ENCODE measurements around the gene DPP6. TPM values are rescaled to one million over a fixed set of nuclear protein-coding genes. Genes with fewer than 3 reads are reported as not detected.
A peak's percentile ranks its signal among the peaks of the same experiment; 100 is the strongest.
"Not testable (repeated sequence)": the region's sequence is repeated elsewhere in the genome, so short reads cannot be mapped to it uniquely, and the experiment has no call there.

Gene DPP6
- total RNA-seq, 1 donor from 2014 or later = not detected

GRCh38 chr7:154907651-154908620, 855.7 kb downstream of the DPP6 start:
- no peak for DNase-seq (ENCODE audit: low read depth in 2 of 2)

GRCh38 chr7:154909241-154910105, 857.3 kb downstream of the DPP6 start:
- no peak for DNase-seq (ENCODE audit: low read depth in 2 of 2)

DNA sequence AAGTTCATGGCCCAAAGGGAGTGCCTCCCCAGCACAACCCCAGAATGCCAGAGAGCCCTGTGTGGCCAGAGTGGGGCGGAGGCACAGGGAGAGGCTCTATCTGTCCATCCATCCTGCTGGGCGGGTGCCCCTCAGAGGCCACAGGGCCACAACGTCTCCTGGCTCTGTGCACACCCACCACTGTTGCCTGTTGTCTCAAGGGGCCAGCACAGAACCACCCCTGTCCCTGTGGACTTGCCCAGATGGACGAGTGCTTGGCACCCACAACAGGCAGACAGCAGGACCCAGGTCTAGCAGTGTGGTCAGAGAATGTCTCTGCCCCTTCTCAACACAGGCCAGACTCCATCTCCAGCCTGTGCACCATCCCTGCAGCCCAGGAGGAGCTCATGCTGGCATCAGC, 857.9 kb downstream of the DPP6 start:
- no peak for DNase-seq (ENCODE audit: low read depth in 2 of 2)

- no peak for DNase-seq (ENCODE audit: low read depth in 2 of 2)
Measured at GRCh38 chr7:154910977-154911376, 858.8 kb downstream of the DPP6 start.

DNA sequence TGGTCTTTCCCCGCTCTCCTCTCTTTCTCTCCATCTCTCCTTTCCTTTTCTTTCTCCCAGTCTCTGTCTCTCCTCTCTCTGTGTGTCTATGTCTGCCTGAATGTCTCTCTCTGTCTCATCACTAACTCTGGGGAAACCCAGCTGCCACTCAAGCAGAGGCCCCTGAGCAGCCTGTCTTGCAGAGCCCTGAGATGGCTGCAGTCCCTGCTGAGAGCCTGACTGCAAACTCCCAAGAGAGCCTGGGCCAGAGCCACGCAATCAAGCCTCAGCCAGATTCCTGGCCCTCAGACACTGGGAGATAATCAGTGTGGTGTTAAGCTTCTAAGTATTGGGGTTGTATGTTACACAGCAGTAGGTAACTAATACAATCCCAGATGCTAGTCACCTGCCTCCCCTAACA, 859.2 kb downstream of the DPP6 start:
- no peak for DNase-seq (ENCODE audit: low read depth in 2 of 2)

GRCh38 chr7:154911862-154912455, 859.8 kb downstream of the DPP6 start:
- no peak for DNase-seq (ENCODE audit: low read depth in 2 of 2)

GRCh38 chr7:154912871-154913637, 860.9 kb downstream of the DPP6 start:
- DNase-seq (ENCODE audit: low read depth in 2 of 2) = no peak

DNA sequence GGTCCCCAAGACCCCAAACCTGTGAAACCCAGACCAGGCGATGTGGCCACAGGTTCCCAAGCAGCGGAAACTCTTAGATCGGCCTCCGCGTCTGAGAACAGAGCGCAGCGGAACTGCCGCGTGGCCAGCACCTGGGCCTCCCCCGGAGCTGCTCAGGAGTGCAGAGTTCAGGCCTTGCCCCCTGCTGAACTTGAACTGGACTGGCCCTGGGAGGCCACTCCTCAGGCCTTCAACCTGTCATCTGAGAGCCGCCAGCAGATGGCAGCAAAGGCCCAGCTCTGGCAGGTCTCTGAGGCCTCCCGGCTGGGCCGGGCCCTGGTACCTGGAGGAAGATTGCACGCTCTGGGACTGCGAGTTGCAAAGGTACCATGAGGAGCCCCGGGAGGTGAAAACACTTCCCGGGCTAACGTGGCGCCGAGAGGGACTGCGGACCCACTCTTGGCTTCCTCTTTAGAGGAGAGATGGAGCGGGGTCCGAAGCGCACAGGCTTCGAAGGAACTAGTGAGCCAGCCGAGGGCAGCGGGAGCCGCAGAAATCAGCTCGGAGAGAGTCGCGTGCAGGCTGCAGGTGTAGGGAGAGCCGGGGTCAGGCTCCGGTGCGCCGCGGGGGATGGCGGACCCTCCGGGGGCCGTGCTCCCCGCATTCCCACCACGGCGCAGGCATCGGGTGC, 861.6 kb downstream of the DPP6 start:
- peak; percentile 68 to 76 for DNase-seq (ENCODE audit: low read depth in 2 of 2)

- no peak for DNase-seq (ENCODE audit: low read depth in 2 of 2)
Measured at GRCh38 chr7:154914308-154914995, 862.3 kb downstream of the DPP6 start.

DNA sequence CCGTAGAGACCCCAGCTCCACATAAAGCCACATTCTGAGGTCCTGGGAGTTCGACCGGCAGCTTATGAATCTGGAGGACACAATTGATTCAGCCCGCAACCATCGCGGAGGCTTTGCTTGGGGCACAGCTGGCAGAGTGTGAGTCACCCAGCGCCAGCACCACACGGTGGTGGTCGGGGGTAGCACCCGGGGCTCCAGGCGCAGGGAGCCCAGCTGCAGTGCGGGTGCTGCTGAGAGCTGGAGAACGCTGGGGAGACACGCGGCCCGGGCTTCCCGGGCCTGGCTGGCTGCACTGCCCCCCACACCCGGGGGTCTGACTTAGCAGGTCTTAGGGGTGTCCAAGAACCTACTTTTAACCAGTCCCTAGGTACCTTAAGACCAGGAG, 862.8 kb downstream of the DPP6 start:
- DNase-seq (ENCODE audit: low read depth in 2 of 2) = no peak

DNA sequence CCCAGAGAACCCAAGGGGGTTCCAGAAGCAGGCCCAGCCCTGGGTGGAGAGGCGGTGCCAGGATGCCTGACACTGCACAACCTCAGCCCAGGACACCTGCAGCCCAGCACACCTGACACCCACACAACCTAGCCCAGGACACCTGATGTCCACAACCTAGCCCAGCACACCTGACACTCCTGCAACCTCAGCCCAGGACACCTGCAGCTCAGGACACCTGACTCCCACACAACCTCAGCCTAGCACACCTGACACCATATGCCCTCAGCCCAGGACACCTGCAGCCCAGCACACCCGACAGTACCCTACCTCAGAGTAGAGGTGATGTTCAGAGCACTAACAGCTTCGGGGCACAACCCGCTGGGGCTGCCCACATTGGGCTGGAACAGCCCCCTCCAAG, 863.4 kb downstream of the DPP6 start:
- DNase-seq (ENCODE audit: low read depth in 2 of 2) = no peak

DNA sequence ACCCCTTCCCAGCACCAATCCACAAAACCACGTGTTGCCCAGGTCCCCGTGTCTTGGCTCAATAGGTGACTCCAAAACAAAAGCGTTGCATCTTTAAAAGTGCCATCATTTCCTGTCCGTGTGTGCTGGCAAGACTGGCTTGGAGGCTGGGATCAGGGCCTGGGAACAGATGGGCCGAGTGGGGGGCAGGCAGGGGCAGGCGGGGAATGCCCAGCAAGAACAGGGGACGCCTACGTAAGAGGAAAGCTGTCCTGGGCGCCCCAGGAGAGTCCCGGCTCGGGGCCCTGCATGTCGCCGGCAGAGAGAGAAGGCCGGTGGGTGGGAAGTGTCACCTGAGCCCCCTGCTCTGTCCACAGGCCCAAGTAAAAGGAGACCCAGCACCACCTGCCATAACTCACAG, 864.2 kb downstream of the DPP6 start:
- DNase-seq (ENCODE audit: low read depth in 2 of 2) = no peak

DNA sequence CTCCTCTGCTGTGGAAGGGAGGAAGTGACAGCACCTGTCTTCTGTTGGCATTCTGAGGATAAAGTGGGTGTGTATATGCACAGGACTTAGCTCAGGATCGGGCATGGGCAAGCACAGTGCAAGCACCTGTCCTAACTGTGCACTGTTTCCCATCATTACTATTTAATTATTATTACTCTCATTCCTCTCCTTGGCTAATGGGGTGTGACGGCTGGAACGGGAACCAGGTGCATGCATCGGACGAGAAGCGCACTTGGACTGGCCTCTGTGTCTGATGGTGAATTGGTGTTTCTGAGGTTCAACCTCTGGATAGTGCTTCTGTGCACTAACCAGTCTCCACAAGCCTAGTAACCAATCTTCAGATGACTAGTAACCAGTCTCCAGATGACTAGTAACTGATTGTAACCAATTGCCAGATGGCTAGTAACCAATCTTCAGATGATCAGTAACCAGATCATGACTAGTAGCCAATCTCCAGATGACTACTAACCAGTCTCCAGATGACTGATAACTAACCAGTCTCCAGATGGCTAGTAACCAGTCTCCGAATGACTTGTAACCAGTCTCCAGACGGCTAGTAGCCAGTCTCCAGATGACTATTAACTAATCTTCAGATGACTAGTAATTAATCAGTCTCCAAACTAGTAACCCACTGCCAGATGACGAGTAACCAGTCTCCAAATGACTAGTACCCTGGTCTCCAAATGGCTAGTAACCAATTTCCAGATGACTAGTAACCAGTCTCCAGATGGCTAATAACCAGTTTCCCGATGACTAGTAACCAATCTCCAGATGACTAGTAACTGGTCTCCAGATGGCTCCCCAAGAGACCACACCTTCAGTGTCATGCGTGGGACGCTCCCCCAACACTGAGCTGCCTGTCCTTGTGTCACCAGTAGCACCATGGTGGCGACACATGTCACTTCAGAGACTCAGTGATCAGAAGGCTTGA, 864.9 kb downstream of the DPP6 start:
- DNase-seq (ENCODE audit: low read depth in 2 of 2) = no peak

DNA sequence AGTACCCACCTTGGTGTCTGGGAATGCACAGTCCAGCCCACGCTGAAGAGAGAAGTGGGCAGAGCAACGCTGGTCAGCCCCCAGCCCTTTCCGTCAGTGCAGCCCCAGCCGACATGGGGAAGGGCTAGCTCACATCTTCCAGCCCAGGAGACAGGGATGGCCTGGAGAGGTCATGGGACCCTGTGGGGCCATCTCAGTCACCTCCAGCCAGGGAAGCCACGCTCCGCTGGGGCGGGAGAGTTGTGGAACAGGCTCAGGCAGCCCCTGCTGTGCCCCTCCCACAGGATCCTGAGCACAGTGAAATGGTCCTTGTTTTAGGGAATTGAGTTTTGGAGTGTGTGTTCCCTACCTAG, 865.6 kb downstream of the DPP6 start:
- DNase-seq (ENCODE audit: low read depth in 2 of 2) = no peak

GRCh38 chr7:154918266-154918665, 866.1 kb downstream of the DPP6 start:
- DNase-seq (ENCODE audit: low read depth in 2 of 2) = no peak

DNA sequence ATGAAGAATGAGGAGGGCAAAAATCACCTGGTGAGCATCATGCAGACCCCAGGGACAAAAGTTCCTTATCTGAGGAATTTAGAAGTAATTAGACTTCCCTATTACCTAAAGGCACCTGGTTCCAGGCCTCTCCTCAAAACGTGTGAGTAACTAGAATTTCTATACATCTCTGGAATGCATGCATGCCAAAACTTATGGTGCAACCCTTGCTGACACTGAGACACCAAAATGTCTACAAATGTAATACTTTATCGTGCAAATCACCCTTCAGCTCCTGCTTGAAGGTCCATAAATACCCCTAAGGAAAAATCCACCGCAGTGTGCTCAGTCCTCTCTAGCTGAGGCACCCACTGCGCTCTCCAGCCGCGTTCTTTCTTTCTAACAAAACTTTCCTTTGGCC, 866.5 kb downstream of the DPP6 start:
- no peak for DNase-seq (ENCODE audit: low read depth in 2 of 2)

DNA sequence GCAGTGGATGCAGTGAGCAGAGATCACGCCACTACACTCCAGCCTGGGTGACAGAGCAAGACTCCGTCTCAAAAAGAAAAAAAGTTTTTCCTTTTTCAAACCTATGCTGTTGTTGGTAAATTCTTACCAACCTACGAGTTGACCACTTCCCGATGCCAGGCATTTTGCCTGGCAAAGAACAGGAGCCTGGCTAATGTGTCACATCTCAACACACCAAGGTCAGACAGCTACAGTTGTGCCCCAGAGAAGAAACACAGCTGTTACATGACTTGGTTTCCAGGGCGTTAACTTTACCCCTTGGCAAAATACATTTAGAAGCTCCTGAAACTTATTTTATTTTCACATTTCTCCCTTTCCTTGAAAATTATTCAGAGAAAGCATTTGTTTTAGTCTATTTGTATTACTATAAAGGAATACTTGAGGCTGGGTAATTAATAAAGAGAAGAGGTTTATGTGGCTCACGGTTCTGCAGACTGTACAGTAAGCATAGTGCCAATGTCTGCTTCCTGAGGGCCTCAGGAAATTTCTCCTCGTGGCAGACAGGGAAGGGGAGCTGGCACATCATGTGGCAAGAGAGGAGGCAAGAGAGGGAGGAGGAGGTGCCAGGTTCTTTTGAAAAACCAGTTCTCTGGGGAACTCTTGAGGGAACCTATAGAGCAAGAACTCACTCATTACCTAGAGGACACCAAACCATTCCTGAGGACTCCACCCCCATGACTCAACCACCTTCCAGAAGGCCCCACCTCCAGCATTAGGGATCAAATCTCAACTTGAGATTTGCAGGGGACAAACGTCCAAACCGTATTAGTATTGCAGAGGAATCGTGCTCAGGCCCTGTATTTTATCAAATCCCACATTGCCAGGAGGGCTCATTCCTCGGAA, 867.4 kb downstream of the DPP6 start:
- no peak for DNase-seq (ENCODE audit: low read depth in 2 of 2)

DNA sequence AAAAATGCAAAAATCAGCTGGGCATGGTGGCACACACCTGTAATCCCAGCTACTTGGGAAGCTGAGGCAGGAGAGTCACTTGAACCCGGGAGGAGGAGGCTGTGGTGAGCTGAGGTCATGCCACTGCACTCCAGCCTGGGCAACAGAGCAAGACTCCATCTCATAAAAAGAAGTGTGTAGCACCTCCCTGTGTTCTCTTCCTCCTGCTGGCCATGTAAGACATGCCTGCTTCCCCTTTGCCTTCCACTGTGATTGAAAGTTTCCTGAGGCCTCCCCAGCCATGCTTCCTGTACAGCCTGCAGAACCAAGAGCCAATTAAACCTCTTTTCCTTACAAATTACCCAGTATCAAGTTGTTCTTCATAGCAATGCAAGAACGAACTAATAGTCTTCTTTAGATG, 870.3 kb downstream of the DPP6 start:
- DNase-seq (ENCODE audit: low read depth in 2 of 2) = not testable (repeated sequence)

All from lung microvascular endothelial cell (primary cell).